Measurements from ENCODE around the gene TLNRD1. TPM values are rescaled to one million over a fixed set of nuclear protein-coding genes. Genes with fewer than 3 reads are reported as not detected.
A peak's percentile ranks its signal among the peaks of the same experiment; 100 is the strongest.

TLNRD1 gene
- total RNA-seq, 6 donors from 2014 or later = 23.0 to 55.7 (median 36.0) TPM

GRCh38 chr15:81043935-81044575 lies 43.3 kb downstream of the TLNRD1 start:
- Histone ChIP-seq H3K4me1 (peaks cover 4 to 15% (median 11%) of the 10 kb centered on the region in 4 donors), H3K36me3 (no peaks in the 10 kb centered on the region), H3K9me3 (no peaks in the 10 kb centered on the region), H3K27me3 (no peaks in the 10 kb centered on the region), H3K27ac (no peak overlapping the region), H3K4me3 (no peak overlapping the region)
- WGBS, 2 donors = 88 to 94% methylated on average over 6 of the region's 6 CpGs
- ATAC-seq (ENCODE audit: low FRiP score in 2 of 2) (no peak), DNase-seq (no peak)
- TF ChIP-seq CTCF (IDR thresholded peaks at IDR 0.05) (no peak), POLR2A (IDR thresholded peaks at IDR 0.05) (no peak), POLR2AphosphoS5 (IDR thresholded peaks at IDR 0.05) (no peak), EP300 (IDR thresholded peaks at IDR 0.05) (no peak)

GRCh38 chr15:81046290-81046689 lies 45.6 kb downstream of the TLNRD1 start:
- no peak for ATAC-seq (ENCODE audit: low FRiP score in 2 of 2)
- Histone ChIP-seq H3K27ac (no peak overlapping the region), H3K4me1 (no peaks in the 10 kb centered on the region), H3K36me3 (no peaks in the 10 kb centered on the region), H3K27me3 (no peaks in the 10 kb centered on the region), H3K4me3 (no peak overlapping the region), H3K9me3 (no peaks in the 10 kb centered on the region)
- DNase-seq = no peak
- TF ChIP-seq POLR2AphosphoS5 (IDR thresholded peaks at IDR 0.05) (no peak), POLR2A (IDR thresholded peaks at IDR 0.05) (no peak), CTCF (IDR thresholded peaks at IDR 0.05) (no peak), EP300 (IDR thresholded peaks at IDR 0.05) (no peak)
- 93% methylated on average over 2 of the region's 2 CpGs; no CpG with 5 or more reads in 1 of the 2 donors for WGBS, 2 donors

- Histone ChIP-seq H3K36me3 (no peaks in the 10 kb centered on the region), H3K27ac (no peak overlapping the region), H3K4me3 (no peak overlapping the region), H3K4me1 (no peaks in the 10 kb centered on the region), H3K9me3 (no peaks in the 10 kb centered on the region), H3K27me3 (no peaks in the 10 kb centered on the region)
- TF ChIP-seq POLR2A (IDR thresholded peaks at IDR 0.05) (no peak), CTCF (IDR thresholded peaks at IDR 0.05) (no peak), POLR2AphosphoS5 (IDR thresholded peaks at IDR 0.05) (no peak), EP300 (IDR thresholded peaks at IDR 0.05) (no peak)
- DNase-seq = no peak
- 91 to 96% methylated on average over 3 of the region's 3 CpGs for WGBS, 2 donors
- ATAC-seq (ENCODE audit: low FRiP score in 2 of 2) = no peak
Measured at GRCh38 chr15:81047928-81048327, 47.2 kb downstream of the TLNRD1 start.

GRCh38 chr15:81049835-81050234 lies 49.1 kb downstream of the TLNRD1 start:
- H3K4me1 ChIP-seq = no peaks in the 10 kb centered on the region
- H3K27me3 ChIP-seq = no peaks in the 10 kb centered on the region
- no peak for ATAC-seq (ENCODE audit: low FRiP score in 2 of 2)
- no peak overlapping the region for H3K4me3 ChIP-seq
- no peak for TF ChIP-seq CTCF (IDR thresholded peaks at IDR 0.05)
- 80 to 81% methylated on average over 4 of the region's 4 CpGs for WGBS, 2 donors
- H3K36me3 ChIP-seq = no peaks in the 10 kb centered on the region
- DNase-seq = no peak
- no peaks in the 10 kb centered on the region for H3K9me3 ChIP-seq
- no peak overlapping the region for H3K27ac ChIP-seq

GRCh38 chr15:81050259-81050658 lies 49.5 kb downstream of the TLNRD1 start:
- TF ChIP-seq CTCF (IDR thresholded peaks at IDR 0.05) (no peak), POLR2A (IDR thresholded peaks at IDR 0.05) (no peak), POLR2AphosphoS5 (IDR thresholded peaks at IDR 0.05) (no peak)
- Histone ChIP-seq H3K4me3 (no peak overlapping the region), H3K27me3 (no peaks in the 10 kb centered on the region), H3K4me1 (no peaks in the 10 kb centered on the region), H3K27ac (no peak overlapping the region), H3K9me3 (no peaks in the 10 kb centered on the region), H3K36me3 (no peaks in the 10 kb centered on the region)
- no peak for DNase-seq
- ATAC-seq (ENCODE audit: low FRiP score in 2 of 2) = peak in 1 of 2 donors; percentile 49

Data from upper lobe of left lung (tissue), 6 donors.